IPS DF 4.7 (cell line): ENCODE measurements around the gene AP4M1.
"Not testable (repeated sequence)": the region's sequence is repeated elsewhere in the genome, so short reads cannot be mapped to it uniquely, and the experiment has no call there.

Experiments used
- DNase-seq: peaks from one replicate; pipeline ENCODE4 v3.0.0-alpha.2; 2013; ENCODE audit warnings: low spot score; ENCODE audit errors: extremely low read depth

Gene AP4M1

DNA sequence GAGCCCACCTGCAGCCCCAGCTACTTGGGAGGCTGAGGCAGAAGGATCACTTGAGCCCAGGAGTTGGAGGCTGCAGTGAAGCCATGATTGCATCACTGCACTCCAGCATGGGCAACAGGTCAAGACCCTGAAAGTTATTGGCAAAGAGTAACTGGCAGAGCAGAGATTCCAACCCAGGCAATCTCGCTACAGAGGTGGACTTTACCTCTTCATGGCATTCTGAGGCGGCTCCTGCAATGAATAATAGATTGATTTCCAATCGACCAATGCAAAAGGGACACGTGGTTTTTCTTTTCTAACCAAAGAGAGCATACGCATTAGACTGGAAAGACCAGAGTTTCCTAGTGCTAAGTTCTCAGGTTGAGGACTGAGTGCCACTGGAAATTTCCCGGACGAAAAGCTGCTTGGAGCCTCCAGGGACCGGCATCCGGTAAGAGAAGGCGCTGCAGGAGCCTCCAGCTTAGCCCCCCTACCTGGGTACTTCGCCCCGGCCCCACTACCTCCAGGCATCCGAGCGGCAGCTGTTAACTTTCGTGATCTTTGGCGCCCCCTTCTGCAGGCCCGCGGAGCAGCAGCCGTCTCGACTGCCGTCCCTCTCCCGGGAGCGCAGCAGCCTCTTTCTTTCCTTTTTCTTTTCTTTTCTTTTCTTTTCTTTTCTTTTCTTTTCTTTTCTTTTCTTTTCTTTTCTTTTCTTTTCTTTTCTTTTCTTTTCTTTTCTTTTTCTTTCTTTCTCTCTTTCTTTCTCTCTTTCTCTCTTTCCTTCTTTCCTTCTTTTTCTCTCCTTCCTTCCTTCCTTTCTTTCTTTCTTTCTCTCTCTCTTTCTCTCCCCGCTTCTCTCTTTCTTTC is 29.4 kb downstream of the AP4M1 start:
- DNase-seq: no peak

DNA sequence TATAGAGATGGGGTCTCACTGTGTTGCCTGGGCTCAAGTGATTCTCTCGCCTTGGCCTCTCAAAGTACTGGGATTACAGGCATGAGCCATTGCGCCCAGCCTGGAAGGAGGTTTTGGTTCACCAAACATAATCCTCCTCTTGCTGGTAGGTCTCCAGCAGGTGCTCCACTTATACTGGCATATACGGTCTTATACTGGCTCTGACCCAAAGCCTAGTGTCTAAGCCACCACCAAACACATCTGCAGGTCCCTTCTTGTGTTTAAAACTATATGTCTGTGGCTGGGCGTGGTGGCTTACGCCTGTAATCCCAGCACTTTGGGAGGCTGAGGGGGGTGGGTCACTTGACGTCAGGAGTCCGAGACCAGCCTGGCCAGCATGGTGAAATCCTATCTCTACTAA is 30.7 kb downstream of the AP4M1 start:
- no peak for DNase-seq

DNA sequence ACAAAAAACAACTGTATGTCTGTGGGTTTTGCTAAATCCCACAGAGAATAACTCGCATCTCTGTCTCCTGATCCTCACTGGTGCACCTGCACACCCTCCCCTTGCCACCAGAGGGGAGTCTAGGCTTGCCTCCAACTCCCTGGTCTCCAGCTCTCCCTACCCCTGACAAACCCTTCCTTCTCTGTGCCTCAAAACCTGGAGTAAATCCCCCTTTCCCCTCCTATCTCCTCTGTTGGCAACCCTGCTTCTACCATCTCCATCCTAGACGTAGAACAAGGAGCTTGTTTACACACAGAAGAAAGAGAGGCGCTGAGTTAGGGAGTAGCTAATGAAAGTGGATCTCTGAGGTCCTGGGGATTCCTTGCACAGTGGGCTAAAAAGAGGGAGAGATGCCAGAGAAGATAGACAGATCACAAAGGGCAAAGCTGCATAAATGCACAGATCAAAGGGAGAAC is 31.3 kb downstream of the AP4M1 start:
- no peak for DNase-seq

DNA sequence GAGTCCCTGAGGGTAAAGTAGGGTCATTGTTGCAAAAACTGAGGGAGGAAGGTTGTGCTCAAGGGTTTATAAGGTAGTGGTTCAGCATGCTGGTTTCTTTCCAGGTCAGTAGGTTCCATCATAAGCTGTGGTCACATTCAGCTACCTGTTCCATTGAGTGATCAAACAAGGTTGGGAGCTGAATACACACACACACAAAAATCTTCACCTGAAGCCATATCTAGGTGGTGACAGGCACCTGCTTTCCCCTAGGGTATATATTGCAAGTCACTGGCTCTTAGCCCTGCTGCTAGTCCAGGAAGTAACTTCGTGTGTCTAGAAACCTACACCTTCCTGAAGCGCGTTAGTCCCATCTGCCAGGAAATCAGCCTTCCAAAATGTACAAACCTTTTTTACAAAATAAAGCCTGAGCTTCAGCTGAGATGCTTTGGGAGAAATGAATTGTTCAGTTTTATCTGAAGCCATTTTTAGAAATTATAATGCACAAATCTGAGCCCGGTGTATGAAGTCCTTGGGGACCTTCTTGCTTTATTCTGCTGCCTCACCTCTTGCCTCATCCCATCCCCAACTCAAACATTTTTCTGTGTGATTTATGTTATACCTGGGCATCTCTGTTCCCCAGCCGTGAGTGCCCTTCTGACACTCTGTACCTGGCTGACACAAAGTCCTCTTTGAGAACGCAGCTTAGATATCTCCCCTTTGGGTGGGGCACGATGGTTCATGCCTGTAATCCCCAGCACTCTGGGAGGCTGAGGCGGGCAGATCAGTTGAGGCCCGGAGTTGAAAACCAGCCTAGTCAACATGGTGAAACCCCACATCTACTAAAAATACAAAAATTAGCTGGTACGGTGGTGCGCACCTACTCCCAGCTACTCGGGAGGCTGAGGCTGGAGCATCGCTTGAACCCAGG is 36.7 kb downstream of the AP4M1 start:
- DNase-seq: no peak

DNA sequence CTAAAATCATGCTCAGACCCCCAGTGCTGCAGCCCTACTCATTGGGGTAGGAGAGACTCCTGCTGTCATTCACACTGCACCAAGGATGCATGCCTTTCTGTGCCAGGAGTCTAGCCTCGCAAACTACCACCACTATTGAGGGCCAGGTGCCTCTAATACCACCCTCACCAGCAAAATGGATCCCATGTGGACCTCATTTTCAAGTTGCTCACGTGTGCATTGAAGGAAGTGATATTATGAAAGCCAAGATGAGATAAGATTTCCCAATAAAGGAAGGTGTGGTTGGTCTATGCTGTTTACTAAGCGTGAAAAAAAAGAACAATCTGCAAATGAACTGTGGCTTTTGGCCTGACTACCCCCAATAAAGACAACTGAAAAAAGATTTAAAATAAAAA is 40.1 kb downstream of the AP4M1 start:
- DNase-seq: no peak

DNA sequence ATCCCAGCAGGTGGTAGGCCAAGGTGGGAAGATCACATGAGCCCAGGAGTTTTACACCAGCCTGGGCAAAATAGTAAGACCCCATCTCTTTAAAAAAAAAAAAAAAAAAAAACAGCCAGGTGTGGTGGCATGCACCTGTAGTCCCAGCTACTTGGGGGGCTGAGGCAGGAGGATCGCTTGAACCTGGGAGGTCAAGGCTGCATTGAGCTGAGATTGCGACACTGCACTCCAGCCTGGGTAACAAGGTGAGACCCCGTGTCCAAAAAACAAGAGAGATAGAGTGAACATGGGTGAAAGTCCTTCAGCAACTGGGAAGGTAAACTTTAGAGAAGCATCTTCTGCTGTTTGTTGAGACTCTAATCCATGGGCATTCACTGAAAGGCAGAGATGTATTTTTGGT is 41.0 kb downstream of the AP4M1 start:
- no peak for DNase-seq

DNA sequence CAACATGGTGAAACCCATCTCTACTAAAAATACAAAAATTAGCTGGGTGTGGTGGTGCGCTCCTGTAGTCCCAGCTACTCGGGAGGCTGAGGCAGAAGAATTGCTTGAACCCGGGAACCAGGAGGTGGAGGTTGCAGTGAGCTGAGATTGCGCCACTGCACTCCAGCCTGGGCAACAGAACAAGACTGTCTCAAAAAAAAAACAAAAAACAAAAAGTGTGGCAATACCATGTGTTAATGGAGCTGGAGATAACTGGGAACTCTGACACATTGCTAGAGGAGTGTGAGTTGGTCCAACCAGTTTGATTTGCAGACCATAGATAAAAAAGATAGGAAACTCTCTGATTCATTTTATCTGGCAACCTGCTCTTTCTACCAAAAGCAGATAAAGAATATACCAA is 44.9 kb downstream of the AP4M1 start:
- not testable (repeated sequence) for DNase-seq

DNA sequence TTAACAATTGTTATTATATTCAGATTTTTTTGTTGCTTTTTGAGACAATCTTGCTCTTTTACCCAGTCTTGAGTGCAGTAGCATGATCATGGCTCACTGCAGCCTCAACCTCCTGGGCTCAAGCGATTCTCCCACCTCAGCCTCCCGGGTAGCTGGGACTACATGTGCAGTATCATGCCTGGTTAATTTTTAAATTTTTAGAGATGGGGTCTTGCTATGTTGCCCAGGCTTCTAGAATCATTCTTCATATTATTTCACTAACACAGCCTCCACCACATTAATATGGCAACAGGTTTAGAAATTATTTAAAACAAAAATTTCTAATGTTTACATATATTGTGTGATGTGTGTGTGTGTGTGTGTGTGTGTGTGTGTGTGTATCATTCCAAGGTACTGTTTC is 45.8 kb downstream of the AP4M1 start:
- no peak for DNase-seq

DNA sequence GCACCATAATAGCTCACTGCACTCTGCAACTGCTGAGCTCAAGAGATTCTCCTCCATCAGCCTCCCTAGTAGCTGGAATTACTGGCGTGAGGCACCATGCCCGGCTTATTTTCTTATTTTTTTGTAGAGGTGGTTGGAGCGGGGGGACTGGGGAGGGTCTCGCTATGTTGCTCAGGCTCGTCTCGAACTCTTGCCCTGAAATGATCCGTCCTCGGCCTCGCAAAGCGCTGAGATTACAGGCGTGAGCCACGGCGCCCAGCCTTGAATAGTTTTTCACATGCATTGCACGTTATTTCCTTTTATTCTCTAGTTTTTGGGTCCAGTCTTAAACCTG is 46.7 kb downstream of the AP4M1 start:
- no peak for DNase-seq

DNA sequence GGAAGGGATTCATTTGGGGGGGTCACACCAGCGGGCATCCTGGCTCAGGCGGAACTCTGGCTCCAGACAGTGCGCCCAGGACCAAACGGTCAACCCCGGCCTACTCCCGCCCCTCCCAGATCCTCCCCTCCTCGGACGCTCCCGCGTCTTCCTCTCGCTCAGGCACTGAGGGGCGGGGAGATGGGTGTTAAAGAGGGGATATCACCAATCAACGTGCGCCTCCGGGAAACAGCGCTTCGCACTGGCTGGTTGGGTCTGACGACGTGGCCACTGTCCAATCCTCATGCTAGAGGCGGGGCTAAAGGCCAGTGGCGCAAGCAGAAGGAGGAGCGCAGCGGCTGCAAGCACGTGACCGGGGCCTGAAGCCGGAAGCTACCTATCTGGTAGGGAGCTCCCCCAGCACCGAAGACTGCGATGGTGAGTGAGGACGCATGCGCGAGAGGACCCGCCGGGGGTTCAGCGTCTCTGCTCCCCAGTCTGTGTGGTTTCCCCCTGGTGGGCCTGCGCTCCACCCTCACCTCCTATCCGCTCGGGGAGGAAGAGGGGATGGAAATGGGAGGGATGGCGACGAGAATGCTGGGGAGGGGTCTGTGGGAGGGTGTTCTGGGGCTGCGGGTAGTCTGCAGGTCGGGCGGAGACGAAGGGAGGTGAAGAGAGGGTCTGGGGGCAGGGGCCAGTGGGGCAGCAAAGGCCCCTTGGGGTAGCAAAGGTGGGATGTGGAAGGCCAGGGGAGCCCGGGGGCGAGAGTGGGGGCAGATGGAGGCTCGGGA is 47.3 kb downstream of the AP4M1 start, which contains the start of gene LAMTOR4:
TSS of gene LAMTOR4 (plus strand) at position 360 of the 770 bp plus-strand sequence. CDS start at position 415, 55 bp downstream.
- peak; percentile 99 for DNase-seq

DNA sequence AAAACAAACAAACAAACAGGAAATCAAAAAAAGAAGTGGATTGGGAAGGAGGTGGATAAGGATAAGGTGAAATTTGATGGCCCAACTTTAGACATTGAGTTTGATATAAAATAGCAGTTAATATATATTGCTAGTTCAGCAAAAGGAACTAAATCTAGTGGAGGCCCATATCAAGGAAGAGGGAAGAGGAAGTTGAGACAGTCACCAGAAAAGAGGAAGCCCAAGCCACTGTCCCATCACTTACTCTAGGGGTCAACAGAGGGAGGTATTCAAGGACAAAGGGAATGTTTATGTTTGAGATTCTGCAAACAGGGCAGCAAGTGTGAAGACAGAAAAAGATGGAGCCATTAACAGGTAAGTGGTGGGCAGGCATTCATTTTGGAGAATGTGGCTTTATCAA is 51.0 kb downstream of the AP4M1 start:
- no peak for DNase-seq

DNA sequence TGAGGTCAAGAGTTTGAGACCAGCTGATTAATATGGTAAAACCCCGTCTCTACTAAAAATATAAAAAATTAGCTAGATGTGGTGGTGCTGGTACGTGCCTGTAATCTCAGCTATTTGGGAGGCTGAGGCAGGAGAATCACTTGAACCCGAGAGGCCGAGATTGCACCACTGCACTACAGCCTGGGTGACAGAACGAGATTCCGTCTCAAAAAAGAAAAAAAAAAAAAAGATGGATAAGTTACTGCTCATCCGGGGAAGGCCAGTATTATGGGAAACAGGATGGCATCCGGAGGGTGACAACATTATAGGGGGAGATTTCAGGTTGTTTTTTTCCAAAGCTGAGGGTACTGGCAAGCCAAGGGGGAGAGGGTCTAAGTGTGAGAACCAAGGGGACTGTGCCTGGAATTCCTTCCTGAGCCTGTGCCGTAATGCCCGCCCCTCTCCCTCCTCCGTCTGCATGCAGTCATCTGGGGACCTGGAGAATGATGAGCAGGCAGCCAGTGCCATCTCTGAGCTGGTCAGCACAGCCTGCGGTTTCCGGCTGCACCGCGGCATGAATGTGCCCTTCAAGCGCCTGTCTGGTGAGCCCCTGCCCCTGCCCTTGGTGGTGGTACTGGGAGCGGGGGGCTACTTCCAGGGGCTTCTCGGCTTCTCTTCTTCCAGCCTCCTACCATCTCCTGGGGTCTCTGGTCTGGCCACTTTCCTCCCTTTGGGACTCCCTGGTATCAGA is 51.7 kb downstream of the AP4M1 start:
- DNase-seq: no peak

DNA sequence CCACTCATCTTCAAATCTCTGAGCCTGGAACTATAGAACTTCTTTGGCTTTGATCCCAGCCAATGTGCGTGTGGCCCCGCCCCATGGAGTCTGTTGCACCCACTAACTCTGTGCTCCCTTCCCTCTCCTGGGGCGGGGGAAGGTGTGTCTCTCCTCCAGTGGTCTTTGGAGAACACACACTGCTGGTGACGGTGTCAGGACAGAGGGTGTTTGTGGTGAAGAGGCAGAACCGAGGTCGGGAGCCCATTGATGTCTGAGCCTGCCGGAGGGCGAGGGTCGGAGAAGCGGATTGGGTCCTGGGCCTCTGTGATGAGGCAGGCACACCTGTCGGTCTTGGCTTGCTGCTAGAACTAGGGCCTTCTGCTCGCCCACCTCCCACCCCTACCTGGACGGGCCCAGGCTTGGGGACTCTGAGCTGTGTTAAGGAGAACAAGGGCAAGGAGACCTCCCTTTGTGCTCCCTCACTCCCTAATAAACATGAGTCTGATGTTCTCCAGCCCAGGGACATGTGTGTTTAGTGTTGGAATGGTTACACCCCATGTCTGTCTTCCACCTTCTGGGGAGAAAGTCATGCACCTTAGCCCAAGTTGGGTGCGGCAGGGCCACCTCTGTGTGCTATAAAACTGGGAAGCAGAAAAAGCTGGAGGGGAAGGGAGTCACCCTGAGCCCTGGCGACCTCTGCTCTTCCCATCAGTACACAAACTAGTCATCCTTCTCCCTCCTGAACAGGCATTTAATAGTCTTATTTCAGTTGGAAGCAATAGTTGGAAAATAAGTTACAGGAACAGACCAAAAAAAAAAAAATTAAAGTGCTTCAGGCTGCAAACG is 52.5 kb downstream of the AP4M1 start:
- DNase-seq: no peak

DNA sequence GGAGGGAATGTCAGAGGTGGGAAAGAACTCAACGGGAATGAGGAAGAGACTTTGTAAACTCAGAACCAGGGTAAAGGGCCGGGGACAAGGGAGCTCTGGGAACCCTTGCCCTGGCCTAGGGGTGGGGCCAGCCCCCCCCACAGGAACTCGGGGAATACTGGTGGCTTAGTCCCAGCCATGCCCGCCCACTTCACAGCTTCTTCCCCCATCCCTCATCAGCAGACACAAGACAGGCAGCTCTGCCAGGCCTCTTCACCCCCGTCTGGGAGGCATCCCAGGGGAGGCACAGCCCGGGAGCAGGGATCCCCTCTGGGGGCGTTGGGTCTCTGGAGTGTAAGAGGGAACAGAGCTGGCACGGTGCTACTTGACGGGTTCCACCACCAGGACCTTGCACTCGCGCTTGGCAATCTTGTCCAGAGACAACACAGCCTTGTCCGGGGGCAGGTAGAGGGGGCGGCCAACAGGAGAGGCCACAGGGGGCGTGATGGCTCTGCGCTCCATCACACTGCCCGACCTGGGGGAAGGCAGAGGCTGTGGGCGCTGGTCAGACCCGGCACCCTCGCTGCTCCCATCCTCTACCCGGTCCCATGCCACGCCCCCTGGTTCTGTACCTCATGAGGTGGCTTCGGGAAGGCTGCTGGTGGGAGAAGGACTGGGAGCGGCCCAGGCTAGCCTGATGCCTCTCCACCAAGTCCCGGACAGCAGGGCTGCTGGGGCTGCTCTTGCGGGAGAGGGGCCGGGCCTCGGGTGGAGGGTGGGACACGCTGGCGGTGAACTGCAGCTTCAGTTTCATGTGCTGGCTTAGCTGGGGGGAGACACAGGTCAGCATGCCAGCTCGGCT is 53.4 kb downstream of the AP4M1 start:
- DNase-seq: no peak

DNA sequence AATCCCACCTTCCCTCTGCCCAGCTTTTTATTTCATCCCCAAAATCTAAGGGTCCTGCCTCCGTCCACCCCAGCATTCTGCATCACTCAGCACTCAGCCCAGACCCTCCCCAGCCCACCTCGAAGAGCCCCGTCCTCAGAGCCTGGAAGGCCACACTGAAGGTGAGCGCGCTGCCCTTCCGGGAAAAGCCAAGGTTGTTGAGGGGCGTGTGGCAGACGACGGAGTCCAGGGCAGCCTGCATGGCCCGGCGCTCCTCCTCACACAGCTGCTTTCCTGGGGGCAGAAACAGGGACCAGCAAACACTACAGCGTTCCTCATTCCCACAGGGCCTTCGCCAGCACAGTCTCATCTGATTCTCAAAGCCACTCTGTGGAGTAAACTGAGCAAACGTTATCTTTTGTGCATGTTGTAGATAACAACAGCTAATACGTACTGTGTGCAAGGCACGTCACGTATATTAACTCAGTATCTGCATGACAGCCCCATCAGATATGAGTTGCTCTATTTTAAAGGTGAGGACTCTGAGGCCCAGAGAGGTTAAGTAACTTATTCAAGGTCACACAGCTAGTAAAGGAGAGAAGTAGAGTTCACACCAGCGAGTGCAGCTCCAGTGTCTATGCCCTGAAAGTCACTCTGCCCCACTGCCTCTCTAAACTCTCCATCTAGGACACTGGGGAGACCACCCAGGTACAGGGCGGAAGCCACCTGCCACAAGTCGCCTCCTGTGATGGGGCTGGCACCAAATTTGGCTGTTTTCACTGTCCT is 54.3 kb downstream of the AP4M1 start:
- DNase-seq: no peak

DNA sequence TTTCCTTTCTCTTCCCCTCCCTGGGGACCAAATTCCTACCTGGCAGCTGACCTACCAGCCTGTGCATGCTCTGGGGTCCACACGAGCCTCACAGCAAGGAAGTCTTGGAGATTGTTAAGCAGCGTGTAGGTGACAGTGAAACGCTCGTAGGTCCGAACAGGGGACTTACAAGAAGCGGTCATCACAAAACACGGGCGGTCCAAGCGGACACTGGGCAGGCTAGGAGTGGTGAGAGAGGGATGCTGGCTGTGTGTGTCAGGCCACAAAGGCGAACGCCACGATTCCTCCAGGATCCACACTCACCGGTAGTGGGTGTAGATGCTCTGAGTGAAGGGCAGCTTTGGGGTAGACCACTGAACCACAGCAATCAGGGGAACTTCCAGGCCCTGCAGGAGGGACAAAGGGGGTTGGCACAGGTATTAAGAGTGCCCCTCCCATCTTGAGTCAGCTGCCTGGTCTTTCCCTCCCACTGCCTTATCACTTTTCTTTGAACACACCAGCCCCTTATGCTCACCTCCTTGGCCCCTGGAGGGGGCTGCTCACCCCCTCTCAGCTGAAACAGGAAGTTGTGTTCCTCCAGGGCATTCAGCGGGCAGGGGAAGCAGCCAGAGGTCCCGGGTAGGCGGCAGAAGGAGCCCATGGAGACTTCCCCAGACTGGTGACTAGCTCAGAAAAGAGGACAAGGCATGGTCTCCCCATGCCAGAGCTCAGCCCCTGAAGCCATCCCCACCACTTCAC is 55.1 kb downstream of the AP4M1 start:
- no peak for DNase-seq

DNA sequence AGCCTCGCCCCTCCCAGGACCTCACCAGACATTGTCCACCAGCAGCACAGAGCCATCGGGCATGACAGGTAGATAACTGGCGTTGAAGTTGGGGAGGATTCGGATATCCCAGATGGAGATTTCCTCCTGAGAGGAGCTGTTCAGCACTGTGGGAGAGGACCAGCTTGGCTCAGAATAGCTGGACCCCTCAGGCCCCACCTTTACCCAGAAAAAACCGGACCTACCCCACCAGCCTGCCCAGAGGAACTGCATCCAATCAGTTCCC is 55.6 kb downstream of the AP4M1 start:
- DNase-seq: no peak
